IgD-negative memory B cell (primary cell): Measurements from ENCODE around the gene DYNLRB1. TPM values are rescaled to one million over a fixed set of nuclear protein-coding genes. Genes with fewer than 3 reads are reported as not detected.

Source experiments
- H3K27ac Mint-ChIP-seq, 3 donors: one replicate each; pipeline ENCODE4 v1.8.0; 2020 to 2022; ENCODE audit warnings: mild to moderate bottlenecking in 3 of 3, mixed read lengths in 3 of 3, moderate library complexity in 1 of 3
- H3K27me3 Mint-ChIP-seq: one replicate; pipeline ENCODE4 v1.8.0; 2021; ENCODE audit warnings: mixed read lengths
- H3K36me3 Mint-ChIP-seq: one replicate; pipeline ENCODE4 v1.8.0; 2020; ENCODE audit warnings: mild to moderate bottlenecking, mixed read lengths
- H3K4me1 Mint-ChIP-seq, 3 donors: one replicate each; pipeline ENCODE4 v1.8.0; 2020 to 2022; ENCODE audit warnings: mixed read lengths in 3 of 3, mild to moderate bottlenecking in 1 of 3
- H3K4me3 Mint-ChIP-seq, 4 donors: one replicate each; pipeline ENCODE4 v1.8.0; 2020 to 2022; ENCODE audit warnings: mild to moderate bottlenecking in 4 of 4, mixed read lengths in 4 of 4, moderate library complexity in 3 of 4
- H3K9me3 Mint-ChIP-seq, 3 donors: one replicate each; pipeline ENCODE4 v1.8.0; 2020 to 2021; ENCODE audit warnings: mixed read lengths in 3 of 3, mild to moderate bottlenecking in 1 of 3
- polyA plus RNA-seq: library from polyadenylated mRNA; unstranded; fragments of 300-500 nt; fragmentation: Illumina TruSeq; gene quantifications from one replicate; pipeline ENCODE4 v1.2.3, GENCODE V29; 2021

The DYNLRB1 gene
- polyA plus RNA-seq, 1 donor from 2014 or later, result 333 TPM

- H3K27me3 Mint-ChIP-seq, result peaks cover 3% of the 10 kb centered on the region
- H3K9me3 Mint-ChIP-seq, result no peaks in the 10 kb centered on the region
- H3K4me3 Mint-ChIP-seq, result no peak overlapping the region
- H3K27ac Mint-ChIP-seq, result no peak overlapping the region
- peaks cover 1% of the 10 kb centered on the region for H3K36me3 Mint-ChIP-seq
- peaks cover 0 to 4% (median 2%) of the 10 kb centered on the region in 3 donors for H3K4me1 Mint-ChIP-seq
Observed at GRCh38 chr20:34549291-34549928, 33.2 kb downstream of the DYNLRB1 start.

- no peaks in the 10 kb centered on the region for H3K9me3 Mint-ChIP-seq
- H3K36me3 Mint-ChIP-seq, result peaks cover 1% of the 10 kb centered on the region
- H3K4me3 Mint-ChIP-seq, result no peak overlapping the region
- H3K27me3 Mint-ChIP-seq, result no peaks in the 10 kb centered on the region
- peaks cover 0 to 2% (median 0%) of the 10 kb centered on the region in 3 donors for H3K4me1 Mint-ChIP-seq
- no peak overlapping the region for H3K27ac Mint-ChIP-seq
Observed at GRCh38 chr20:34549929-34550305, 33.7 kb downstream of the DYNLRB1 start.

- Mint-ChIP-seq H3K36me3 (peaks cover 1% of the 10 kb centered on the region), H3K9me3 (no peaks in the 10 kb centered on the region), H3K27me3 (no peaks in the 10 kb centered on the region), H3K27ac (no peak overlapping the region), H3K4me3 (peak overlapping the region in 1 of 4 donors; percentile 63), H3K4me1 (peaks cover 0 to 8% (median 2%) of the 10 kb centered on the region in 3 donors)
Observed at GRCh38 chr20:34552569-34552968, 36.3 kb downstream of the DYNLRB1 start.

- Mint-ChIP-seq H3K4me1 (peaks cover 0 to 14% (median 6%) of the 10 kb centered on the region in 3 donors), H3K27me3 (no peaks in the 10 kb centered on the region), H3K27ac (no peak overlapping the region), H3K36me3 (no peaks in the 10 kb centered on the region), H3K9me3 (no peaks in the 10 kb centered on the region), H3K4me3 (no peak overlapping the region)
Observed at GRCh38 chr20:34553366-34553867, 37.2 kb downstream of the DYNLRB1 start.

GRCh38 chr20:34557936-34558319, 41.7 kb downstream of the DYNLRB1 start:
- Mint-ChIP-seq H3K27me3 (no peaks in the 10 kb centered on the region), H3K36me3 (no peaks in the 10 kb centered on the region), H3K9me3 (no peaks in the 10 kb centered on the region), H3K27ac (peak overlapping the region; percentile 82 to 99 (median 96)), H3K4me1 (peaks cover 4 to 13% (median 10%) of the 10 kb centered on the region in 3 donors), H3K4me3 (peak overlapping the region; percentile 68 to 95 (median 88))

- Mint-ChIP-seq H3K4me1 (peaks cover 4 to 13% (median 10%) of the 10 kb centered on the region in 3 donors), H3K27me3 (no peaks in the 10 kb centered on the region), H3K27ac (peak within 1 kb of the TSS; percentile 92 to 99 (median 96)), H3K4me3 (peak within 1 kb of the TSS; percentile 68 to 95 (median 88)), H3K9me3 (no peaks in the 10 kb centered on the region), H3K36me3 (no peaks in the 10 kb centered on the region)
Observed at GRCh38 chr20:34558320-34559218, 42.3 kb downstream of the DYNLRB1 start, which contains the start of gene MAP1LC3A. TSS of gene MAP1LC3A (plus strand) at chr20:34558718. CDS start at chr20:34558869, 151 bp downstream.

GRCh38 chr20:34559311-34560140, 43.3 kb downstream of the DYNLRB1 start:
- Mint-ChIP-seq H3K9me3 (no peaks in the 10 kb centered on the region), H3K4me3 (peak overlapping the region; percentile 65 to 88 (median 82)), H3K36me3 (no peaks in the 10 kb centered on the region), H3K4me1 (peaks cover 4 to 14% (median 10%) of the 10 kb centered on the region in 3 donors), H3K27me3 (no peaks in the 10 kb centered on the region), H3K27ac (peak overlapping the region; percentile 92 to 94 (median 93))

GRCh38 chr20:34560141-34560523, 43.9 kb downstream of the DYNLRB1 start:
- Mint-ChIP-seq H3K36me3 (no peaks in the 10 kb centered on the region), H3K4me1 (peaks cover 4 to 15% (median 10%) of the 10 kb centered on the region in 3 donors), H3K27ac (peak overlapping the region; percentile 93 to 95 (median 95)), H3K9me3 (no peaks in the 10 kb centered on the region), H3K4me3 (peak overlapping the region; percentile 59 to 91 (median 84)), H3K27me3 (no peaks in the 10 kb centered on the region)

GRCh38 chr20:34560614-34561013, 44.4 kb downstream of the DYNLRB1 start:
- Mint-ChIP-seq H3K4me3 (peak overlapping the region in 2 of 4 donors; percentile 5 to 91), H3K36me3 (no peaks in the 10 kb centered on the region), H3K9me3 (no peaks in the 10 kb centered on the region), H3K27me3 (no peaks in the 10 kb centered on the region), H3K4me1 (peaks cover 4 to 15% (median 10%) of the 10 kb centered on the region in 3 donors), H3K27ac (peak overlapping the region; percentile 93 to 95 (median 95))

- H3K27me3 Mint-ChIP-seq, result no peaks in the 10 kb centered on the region
- no peaks in the 10 kb centered on the region for H3K9me3 Mint-ChIP-seq
- peak overlapping the region; percentile 89 to 95 (median 95) for H3K27ac Mint-ChIP-seq
- peaks cover 4 to 18% (median 10%) of the 10 kb centered on the region in 3 donors for H3K4me1 Mint-ChIP-seq
- no peaks in the 10 kb centered on the region for H3K36me3 Mint-ChIP-seq
- H3K4me3 Mint-ChIP-seq, result peak overlapping the region in 2 of 4 donors; percentile 11 to 58
Observed at GRCh38 chr20:34561661-34562060, 45.4 kb downstream of the DYNLRB1 start.

GRCh38 chr20:34562641-34563040, 46.4 kb downstream of the DYNLRB1 start:
- Mint-ChIP-seq H3K36me3 (no peaks in the 10 kb centered on the region), H3K27me3 (no peaks in the 10 kb centered on the region), H3K4me1 (peaks cover 4 to 11% (median 8%) of the 10 kb centered on the region in 3 donors), H3K9me3 (no peaks in the 10 kb centered on the region), H3K4me3 (no peak overlapping the region), H3K27ac (peak overlapping the region in 1 of 3 donors; percentile 73)

GRCh38 chr20:34564833-34565232, 48.6 kb downstream of the DYNLRB1 start:
- Mint-ChIP-seq H3K9me3 (no peaks in the 10 kb centered on the region), H3K4me3 (no peak overlapping the region), H3K27ac (no peak overlapping the region), H3K27me3 (no peaks in the 10 kb centered on the region), H3K4me1 (peaks cover 1 to 6% (median 4%) of the 10 kb centered on the region in 3 donors), H3K36me3 (no peaks in the 10 kb centered on the region)

- peak overlapping the region in 1 of 3 donors; percentile 69 for H3K27ac Mint-ChIP-seq
Observed at GRCh38 chr20:34566978-34567891, 51.0 kb downstream of the DYNLRB1 start.

More at GRCh38 chr20:34566978-34567891, 51.0 kb downstream of the DYNLRB1 start:
- Mint-ChIP-seq H3K27me3 (no peaks in the 10 kb centered on the region), H3K4me1 (peaks cover 5 to 10% (median 7%) of the 10 kb centered on the region in 3 donors), H3K4me3 (no peak overlapping the region), H3K9me3 (no peaks in the 10 kb centered on the region), H3K36me3 (peaks cover 7% of the 10 kb centered on the region)
